Measurements from ENCODE around the gene KSR1.

The KSR1 gene

DNA sequence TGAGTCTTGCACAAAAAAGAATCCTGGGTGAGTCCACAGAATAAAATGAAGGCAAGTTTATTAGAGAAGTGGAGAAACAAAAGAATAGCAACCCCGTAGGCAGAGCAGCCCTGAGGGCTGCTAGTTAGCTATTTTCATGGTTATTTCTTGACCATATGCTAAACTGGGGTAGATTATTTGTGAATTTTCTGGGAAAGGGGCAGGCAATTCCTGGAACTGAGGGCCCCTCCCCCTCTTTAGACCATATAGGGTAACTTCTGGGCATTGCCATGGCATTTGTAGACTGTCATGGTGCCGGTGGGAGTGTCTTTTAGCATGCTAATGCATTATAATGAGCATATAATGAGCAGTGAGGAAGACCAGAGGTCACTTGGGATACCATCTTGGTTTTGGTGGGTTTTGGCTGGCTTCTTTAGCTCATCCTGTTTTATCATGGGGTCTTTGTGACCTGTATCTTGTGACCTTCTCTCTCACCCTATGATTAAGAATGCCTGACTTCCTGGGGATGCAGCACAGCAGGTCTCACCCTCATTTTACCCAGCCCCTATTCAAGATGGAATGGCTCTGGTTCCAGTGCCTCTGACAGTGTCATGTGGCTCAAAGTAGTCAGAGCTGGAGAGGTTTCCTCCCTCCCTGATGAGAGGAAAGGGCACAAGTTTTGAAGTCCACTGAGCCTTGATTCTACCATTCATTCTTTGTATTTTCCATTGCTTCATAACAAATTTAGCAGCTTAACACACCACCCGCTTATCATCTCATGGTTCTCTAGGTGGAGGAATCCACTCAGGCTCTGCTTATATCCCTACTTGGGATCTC, 119.1 kb downstream of the KSR1 start:
- DNase-seq: no peak

DNA sequence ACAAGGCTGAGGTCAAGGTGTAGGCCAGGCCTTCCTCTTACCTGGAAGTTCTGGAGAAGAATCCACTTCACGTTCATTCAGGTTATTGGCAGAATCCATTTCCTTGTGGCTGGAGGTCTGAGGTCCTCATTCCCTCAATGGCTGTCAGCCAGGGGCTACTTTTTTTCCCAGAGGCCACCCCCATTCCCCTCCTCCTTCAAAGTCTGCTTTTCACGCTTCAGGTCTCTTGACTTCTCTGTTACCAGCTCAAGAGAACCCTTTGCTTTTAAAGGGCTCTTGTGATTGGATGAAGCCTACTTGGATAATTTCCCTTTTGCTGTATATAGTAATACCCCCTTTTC, 119.6 kb downstream of the KSR1 start:
- no peak for DNase-seq

DNA sequence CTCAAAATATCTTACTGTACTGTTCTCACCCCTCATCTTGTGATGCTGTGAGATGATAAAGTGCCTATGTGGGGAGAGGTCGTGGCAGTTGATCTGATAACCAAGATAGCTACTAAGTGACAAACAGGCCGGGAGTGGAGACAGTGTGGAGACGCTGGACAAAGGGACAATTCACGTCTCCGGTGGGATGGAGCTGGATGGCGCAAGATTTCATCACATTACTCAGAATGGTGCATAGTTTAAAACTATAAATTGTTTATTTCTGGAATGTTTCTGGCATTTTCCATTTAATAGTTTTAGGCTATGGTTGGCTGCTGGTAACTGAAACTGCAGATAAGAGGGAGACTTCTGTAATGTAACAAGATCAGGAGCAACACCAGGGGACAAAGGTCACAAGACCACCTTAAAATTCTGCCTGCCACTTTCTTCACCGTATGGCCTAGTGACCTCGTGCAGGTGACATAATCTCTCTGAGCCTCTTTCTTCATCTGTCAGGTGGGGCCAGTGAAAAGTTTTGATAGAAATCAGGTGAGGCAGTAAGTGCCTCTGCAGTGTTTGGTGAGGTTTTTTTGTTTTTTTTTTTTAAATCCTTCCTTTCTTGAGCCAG, 120.3 kb downstream of the KSR1 start:
- DNase-seq: no peak

DNA sequence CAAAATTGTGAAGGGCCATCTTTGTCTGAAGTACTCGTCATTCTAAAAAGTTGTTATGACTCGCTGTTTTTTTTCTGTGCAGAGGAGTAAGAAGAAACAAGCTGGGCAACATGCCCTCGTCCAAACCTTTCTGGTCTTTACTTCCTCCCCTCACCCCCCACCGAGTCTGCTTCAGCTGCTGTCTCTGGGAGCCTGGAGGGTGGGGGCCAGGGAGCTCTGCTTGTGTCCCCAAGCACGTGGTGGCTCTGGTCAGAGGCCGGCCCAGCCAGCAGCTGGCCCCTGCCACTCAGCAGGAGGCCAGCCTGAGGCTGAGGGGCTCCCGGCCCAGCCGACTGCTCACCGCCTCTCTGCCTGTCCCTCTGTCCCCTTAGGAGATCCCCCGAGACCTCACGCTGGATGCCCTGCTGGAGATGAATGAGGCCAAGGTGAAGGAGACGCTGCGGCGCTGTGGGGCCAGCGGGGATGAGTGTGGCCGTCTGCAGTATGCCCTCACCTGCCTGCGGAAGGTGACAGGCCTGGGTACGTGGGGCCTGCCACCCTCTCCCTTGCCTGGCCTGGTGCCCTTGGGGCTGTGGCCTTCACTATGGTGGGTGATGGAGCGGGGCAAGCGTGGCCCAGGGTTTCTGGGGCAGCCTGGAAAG, 121.0 kb downstream of the KSR1 start:
- no peak for DNase-seq

DNA sequence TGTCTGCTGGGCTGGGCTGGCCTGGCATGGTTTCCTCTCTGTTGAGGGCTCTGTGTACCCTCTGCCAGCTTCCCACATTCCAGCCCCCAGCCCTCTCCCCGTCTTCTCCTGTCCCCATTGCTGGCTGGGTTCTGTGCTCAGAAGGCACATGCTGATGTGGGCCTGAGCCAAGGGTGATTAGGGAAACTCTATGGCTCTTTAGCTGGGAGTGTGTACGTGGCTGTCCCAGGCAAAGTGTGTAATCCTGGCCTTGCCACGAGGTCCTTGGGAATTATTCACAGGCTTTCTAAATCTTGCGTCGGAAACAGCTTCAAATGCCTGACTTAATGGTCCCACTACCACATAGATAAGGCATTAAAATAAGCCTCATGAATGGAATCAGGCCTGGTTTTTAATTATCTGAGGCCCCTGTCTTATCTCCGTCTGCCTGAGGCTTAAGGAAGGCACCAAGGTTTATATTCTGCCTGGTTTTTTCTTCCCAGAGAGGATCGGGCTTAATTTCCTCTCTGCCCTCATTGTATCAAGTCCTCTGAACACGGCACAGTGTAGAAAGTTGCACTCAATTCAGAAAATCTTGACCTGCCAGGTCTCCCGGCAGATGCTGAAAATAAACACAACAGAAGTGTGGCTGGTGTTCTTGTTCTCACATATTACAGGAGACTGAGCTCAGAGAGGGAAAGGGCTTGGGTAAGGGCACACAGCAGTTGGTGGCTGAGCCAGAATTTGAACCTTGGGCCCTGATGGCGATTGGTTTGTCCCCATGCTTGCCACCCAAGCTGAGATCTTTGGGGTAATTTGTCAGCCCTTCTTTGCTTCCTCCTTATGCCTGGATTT, 121.9 kb downstream of the KSR1 start:
- no peak for DNase-seq

DNA sequence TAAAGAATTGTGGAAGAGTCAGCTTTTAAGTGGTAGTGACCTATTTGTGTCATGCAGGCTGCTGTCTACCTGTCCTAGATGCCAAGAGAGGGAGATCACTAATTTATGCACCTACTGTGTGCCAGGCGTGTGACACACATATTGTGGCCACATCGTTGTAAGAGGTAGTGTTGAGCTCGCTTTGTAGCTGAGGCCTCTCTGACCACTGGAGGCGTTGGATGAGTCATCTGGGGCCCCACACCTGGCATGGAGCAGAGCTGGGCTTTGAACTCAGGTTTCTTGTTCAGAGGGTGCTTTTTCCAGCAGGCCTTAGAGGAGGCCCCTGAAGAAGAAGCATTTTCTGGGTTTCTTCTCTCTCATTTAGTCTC, 122.5 kb downstream of the KSR1 start:
- DNase-seq: no peak

DNA sequence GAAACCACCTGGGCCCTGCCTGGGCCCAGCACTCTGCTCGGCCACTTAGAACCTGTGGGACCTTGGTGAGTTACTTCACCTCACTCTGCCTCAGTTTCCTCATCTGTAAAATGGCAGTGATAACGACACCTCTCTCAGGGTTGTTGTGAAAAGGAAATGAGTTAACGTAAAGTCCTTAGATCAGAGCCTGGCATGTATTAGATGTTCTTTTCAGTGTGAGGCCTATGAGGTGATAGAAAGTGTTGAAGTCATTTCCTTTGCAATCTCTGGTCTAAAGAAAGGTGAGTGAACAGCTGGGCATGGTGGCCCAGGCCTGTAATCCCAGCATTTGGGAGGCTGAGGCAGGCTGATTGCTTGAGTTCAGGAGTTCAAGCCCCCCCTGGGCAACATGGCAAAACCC, 123.1 kb downstream of the KSR1 start:
- DNase-seq: no peak

DNA sequence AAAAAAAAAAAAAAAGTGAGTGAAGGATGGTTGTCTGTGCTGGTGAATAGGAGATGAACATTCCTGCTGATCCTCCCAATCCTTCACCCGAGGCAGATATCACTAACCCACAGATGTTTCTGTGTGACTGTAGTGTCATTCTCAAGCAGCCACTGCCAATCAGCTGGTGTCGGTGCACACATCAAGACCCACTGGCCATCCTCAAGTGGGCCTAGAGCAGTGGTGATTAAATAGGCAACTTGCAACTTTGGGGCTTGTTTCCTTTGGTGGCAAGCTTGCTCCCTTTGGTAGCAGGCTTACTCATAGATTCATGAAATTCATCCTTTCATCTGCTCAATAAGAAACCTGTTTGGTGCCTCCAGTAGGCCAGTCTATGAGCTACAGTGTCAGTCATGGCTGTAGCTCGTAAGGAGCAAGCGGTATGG, 123.7 kb downstream of the KSR1 start:
- no peak for DNase-seq

DNA sequence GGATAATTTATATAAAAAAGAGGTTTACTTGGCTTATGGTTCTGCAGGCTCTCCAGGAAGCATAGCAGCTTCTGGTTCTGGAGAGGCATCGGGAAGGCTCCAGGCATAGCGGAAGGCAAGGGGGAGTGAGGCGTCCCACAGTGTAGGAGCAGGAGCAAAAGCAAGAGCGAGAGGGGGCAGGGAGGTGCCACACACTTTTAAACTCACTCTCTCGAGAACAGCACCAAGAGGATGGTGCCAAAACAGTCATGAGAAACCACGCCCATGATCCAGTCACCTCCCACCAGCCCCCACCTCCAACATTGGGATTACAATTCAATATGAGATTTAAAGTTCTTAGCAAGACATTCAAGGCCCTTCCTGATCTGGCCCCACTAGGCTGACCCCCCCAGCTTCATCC, 124.8 kb downstream of the KSR1 start:
- no peak for DNase-seq

DNA sequence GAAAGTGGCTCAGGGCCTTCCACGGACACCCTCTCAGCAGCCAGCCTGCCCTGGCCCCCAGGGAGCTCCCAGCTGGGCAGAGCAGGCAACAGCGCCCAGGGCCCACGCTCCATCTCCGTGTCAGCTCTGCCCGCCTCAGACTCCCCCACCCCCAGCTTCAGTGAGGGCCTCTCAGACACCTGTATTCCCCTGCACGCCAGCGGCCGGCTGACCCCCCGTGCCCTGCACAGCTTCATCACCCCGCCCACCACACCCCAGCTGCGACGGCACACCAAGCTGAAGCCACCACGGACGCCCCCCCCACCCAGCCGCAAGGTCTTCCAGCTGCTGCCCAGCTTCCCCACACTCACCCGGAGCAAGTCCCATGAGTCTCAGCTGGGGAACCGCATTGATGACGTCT, 126.4 kb downstream of the KSR1 start:
- DNase-seq: no peak

DNA sequence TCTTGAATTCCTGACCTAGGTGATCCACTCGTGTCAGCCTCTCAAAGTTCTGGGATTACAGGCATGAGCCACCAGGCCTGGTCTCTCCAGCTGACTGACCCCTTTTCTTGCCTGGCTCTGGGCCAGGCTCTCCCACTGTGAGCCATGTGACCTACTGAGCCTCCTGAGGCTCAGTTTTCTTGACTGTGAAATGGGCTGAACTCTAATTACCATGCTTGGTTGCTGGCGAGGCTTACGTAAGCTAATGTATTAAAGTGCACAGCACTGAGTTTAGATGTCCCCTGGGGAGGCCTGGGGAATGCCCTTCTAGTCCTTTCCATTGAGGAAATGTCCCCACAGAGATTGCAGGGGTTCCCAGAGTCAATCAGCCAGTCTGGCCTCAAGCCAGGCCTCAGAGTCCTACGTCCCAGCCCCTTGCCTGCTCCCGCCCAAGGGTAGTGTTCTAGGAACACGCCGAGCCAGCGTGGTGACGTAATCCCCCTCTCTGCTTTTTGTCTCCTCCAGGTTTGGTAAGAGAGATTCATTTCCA, 129.0 kb downstream of the KSR1 start:
- DNase-seq: no peak

DNA sequence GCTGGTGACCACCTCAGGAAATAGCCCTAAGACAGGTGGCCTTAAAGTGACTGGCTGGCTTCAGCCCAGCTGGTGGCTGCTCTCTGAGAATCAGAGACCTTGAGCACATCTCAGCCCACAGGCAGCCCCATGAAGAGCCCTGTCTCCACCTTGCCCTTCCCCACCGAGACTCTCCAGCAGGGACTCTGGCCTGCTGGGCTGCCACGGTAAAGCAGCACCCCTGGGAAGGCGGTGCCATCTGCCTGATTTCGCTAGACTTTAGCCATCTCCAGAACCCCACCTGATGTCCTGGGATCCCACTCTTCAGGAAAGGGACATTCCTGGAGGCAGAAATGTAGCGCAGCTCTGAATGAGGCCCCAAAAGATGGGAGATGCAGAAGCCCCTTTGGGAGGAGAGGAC, 129.5 kb downstream of the KSR1 start:
- no peak for DNase-seq

DNA sequence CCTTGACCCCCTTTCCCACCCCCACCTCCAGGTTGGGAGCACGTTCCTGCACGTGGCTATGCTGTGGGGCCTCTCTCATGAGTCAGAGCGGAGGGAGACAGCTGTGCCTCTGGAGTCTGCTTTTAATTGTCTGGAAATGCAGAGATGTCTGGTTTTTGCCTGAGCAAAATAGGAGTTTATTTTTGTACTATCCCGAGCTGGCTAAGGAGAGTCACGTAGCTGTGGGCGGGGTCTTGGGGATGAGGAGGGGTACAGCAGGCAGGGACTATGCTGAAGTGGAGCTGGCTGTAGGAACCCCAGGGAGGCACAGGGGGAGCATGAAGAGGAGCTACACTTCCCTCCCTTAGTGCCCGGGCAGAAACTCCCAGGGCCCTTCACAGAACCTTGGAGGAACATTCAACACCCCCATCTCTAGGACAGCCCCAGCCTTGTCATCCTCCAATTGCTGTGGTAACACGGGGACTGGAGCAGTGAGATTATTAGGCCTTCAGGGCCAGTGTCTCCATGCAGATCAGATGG, 130.0 kb downstream of the KSR1 start:
- no peak for DNase-seq

DNA sequence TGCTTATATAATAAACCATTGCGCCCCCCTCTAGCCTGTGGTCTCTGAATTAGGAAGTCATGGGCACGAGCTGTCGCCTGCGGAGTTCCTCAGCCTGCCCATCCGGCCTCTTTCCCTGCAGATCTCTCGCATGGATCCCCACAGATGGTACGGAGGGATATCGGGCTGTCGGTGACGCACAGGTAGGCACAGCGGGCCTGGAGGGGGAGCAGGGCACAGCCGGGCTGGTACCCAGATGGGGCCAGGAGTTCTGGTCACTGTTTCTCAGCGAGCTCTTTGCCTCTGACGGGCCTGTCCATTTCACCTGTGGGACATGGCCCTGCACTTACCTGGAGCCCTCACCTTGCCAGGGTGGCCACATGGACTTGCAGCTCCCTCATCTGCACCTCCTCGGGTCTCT, 132.1 kb downstream of the KSR1 start:
- DNase-seq: no peak

DNA sequence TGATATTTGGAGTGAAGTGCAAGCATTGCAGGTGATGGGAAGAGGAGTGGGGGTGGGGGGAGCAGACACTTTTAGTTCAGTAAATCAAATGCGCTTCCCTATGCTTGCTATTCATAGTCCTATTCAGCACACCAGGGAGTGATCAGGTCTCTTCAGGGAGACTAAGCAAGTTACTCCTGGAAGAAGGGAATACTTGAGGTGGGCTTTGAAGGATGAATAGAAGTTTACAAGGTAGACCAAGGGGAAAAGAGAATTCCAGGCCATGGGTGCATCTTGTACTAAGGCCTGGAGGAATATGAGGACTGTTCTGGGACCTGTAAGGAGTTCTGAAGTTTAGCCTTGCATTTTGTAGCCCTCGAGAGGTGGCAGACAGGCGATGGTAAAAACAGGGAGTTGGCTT, 134.6 kb downstream of the KSR1 start:
- no peak for DNase-seq

DNA sequence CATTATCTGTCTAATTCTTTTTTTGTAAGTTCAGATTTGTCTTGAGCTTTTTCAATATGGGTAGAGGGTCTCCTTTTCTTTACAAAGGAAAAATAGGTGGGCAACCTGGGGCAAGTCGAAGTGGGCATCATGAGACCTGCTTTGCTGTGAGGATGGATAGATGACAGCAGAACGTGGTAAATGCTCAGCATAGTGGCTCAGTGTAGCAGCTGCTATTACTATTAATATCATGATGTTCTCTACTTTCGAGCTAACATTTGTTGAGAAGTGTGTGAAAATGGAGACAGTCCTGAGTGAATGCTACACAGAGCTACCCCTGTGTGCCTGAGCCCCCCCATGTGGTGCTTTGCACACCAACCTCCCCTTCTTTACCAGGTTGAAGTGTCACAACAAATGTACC, 135.7 kb downstream of the KSR1 start:
- no peak for DNase-seq

DNA sequence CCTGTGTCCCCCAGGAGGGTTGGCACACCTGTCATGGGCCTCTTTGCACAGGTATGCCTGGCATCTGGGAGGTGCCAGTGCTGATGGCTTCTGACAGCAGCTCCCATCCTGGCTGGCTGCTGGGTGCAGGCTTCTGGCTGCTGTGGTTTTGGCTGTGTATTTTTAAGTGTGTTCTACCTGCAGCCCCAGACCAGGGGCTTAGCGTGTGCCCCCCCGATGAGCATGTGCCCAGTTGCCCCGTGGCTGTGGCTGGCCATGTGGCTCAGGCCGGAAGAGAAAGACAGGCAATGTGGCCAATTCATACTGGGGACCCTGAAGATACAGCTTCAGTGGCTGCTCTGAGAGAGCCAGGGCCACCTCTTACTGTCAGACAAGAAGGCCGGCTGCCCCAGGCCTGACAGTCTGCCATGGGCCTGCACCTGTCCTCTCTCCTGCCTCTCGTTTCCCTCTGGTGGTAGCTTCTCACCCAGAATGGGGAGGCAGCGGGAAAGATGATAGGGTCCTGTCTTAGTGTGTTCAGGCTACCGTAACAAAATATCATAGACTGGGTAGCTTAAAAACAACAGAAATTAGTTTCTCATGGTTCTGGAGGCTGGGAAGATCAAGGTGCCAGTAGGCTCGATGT, 137.1 kb downstream of the KSR1 start:
- DNase-seq: no peak

DNA sequence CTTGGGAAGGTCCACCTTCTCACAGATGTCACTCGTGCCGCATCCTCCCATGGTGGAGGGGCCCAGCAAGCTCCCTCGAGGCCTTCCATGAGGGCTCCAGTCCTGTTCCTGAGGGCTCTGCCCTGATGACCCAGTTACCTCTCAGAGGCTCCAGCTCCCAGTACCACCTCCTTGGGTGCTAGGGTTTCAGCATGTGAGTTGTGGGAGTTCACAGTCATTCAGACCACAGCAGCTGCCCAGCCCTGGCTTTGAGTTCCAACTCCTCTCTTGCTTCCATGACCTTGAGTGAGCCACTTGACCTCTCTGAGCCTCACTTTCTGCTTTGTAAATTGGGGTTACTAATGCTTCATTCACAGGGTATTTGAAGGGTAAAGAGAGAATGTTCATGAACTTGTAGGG, 137.6 kb downstream of the KSR1 start:
- no peak for DNase-seq

DNA sequence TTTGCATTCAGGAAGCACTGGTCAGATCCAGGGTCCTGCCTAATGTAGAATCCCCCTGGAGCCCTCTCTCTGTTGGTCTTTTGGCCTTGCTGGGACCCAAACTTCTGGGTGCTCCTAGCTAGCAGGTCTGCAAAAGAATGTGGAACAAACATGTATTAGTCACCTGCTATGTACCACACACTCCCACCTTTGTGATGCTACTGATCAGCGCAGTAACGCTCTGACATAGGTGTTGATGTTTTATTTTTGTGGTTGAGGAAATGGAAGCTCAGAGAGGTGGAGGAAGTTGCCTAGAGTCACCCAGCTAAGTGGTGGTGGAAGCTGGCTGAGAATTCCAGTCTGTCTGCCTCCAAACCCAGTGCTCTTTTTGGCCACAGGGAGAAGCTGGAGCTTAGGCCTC, 139.0 kb downstream of the KSR1 start:
- no peak for DNase-seq

DNA sequence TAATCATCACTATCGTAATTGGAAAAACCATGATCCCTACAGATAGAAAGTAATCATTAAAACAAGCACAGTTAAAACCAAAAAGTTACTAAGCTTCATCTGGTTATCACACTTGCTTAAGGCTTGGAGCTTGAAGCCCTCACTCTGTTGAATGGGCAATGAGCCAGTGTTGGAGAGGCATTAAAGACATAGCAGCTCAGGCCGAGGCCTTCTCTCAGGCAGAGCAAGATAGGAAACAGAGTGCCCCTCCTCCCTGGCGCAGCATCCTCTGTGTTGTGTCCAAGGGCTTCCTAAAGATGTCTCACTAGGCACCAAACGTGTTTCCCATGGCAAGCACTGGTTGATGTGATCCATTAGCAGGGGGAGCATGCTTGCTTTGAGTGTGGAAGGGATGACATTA, 139.8 kb downstream of the KSR1 start:
- no peak for DNase-seq

DNA sequence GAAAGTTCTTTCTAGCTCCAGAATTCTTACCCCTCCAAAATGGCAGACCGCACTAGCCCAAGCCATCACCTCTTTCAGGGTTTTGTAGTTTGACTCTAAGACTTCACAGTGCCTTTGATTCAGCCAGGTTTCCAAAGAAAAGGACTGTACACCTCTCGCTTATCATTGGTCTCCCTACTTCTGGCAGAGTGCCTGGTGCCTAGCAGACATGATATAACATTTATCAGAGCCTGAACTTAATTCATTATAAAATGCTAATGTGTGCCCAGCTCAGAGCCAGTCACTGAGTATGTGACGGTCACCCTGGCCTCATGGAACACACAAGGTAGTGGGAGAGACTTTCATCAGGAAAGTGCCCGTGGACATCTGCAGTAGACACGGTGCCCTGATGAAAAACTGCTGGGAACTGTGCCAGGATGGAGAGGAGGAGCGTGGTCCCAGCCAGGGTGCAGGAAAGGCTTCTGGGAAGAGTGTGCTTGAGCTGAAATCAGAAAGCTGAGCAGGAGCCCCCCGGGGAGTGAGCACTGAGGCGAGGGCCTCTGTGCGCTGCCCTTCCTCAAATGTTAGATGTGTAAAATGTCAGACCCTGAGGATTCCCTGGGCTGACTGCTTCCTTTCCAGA, 140.4 kb downstream of the KSR1 start:
- DNase-seq: no peak

DNA sequence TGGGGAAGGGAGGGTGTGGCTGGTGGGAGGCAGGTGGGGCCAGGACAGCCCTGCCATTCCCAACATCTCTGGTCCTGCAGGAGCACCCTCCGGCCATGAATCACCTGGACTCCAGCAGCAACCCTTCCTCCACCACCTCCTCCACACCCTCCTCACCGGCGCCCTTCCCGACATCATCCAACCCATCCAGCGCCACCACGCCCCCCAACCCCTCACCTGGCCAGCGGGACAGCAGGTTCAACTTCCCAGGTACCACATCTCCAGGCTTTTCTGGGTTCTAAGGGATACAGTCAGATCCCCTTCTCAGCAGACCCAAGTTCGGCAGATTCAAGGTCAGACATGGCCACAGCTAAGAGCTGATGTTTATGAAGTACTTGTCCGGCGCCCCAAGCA, 140.9 kb downstream of the KSR1 start:
- DNase-seq: no peak

All from DMS 273 treated with DMSO at 0.1 percent for 48 hours (cell line).